T-helper 1 cell treated with Interleukin-12 subunit alpha and Interleukin-12 subunit beta and Interleukin-4 antibody, amounts not matched to agents 30 μg/mL and 1 μg/mL, for 36 hours (primary cell): ENCODE measurements around the gene RGL3.

ENCODE experiments used
- H3K27ac Mint-ChIP-seq: one replicate; pipeline ENCODE4 v1.8.0; 2021; ENCODE audit warnings: mild to moderate bottlenecking, mixed read lengths
- H3K27me3 Mint-ChIP-seq: one replicate; pipeline ENCODE4 v1.8.0; 2021; ENCODE audit warnings: low read depth, mixed read lengths
- H3K36me3 Mint-ChIP-seq: one replicate; pipeline ENCODE4 v1.8.0; 2021; ENCODE audit warnings: low read depth, mixed read lengths
- H3K4me1 Mint-ChIP-seq: one replicate; pipeline ENCODE4 v1.8.0; 2021; ENCODE audit warnings: low read depth, mixed read lengths
- H3K4me3 Mint-ChIP-seq: one replicate; pipeline ENCODE4 v1.8.0; 2021; ENCODE audit warnings: mild to moderate bottlenecking, moderate library complexity, mixed read lengths
- H3K9me3 Mint-ChIP-seq: one replicate; pipeline ENCODE4 v1.8.0; 2021; ENCODE audit warnings: mixed read lengths

RGL3 gene

DNA sequence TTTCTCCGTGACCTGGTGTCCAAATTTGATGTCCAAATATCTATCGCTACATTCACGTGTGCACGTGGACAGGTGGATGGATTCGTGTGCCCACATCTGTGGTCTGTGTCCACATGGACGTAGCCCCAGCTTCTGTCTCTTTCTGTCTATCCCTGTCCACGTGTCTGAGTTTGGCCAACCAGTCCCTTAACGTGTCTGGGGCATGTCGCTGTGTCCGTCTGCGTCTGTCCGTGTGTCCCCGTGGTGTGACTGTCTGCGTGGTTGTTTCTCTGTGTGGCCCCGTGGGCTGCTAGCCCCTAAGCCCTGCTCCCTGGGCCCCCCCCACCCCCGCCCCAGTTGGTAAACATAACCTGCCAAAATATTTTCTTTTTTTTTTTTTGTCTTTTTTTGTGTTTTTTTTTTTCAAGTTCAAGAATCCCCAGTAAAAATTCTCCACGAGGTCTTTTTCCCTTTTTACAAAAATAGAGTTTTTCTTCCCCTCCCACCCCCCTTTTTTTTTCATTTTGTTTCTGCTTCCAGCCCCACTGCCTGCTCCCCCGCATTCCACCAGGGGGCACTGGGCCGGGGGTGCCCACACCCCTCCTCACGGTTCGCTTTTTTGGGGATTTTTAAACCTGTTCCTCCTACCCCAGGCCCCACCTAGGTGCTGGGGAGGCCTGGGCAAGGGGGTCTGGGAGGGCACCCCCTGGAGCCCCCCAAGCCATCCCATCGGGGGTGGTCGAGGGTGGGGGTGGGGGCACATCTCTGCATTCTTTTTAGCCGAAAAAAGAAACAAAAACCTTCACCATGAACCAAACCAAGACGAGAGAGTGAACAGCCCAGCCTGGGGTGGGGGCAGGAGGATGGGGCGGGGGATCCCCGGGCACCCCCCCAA, 34.6 kb upstream of the RGL3 start:
- Mint-ChIP-seq H3K9me3 (no peaks in the 10 kb centered on the region), H3K27ac (no peak overlapping the region), H3K4me3 (no peak overlapping the region), H3K36me3 (no peaks in the 10 kb centered on the region), H3K4me1 (no peaks in the 10 kb centered on the region), H3K27me3 (no peaks in the 10 kb centered on the region)

DNA sequence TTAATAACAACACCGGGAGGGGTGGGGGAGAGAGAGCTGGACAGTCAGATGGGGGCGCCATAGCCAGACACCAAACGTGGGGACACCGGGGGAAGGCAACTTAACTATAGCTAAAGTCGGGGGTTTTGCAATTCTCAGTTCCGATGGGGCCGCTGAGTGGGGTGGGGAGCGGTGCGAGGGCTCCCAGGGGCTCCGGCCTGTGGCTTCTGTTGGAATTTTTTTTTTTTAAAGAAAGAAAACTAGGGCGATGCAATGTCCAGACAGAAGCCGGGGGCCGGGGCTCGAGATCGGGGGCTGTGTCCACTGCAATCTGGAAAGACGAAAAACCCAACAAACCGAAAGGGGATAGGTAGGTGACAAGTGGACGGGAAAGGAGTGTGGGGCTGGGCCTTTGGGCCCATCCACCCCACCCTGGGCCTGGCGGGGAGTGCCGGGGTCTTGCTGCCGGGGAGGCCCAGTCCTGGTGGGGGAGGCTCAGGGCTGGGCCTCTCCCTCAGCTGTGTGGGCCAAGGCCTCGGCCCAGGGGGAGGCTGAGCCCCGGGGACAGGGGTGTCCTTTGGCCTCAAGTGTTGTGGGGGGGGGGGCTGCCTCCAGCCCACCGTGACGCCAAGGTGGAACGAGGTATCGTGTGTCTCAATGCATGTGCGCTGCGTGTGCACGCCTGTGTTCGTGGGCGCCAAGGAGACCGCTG, 33.7 kb upstream of the RGL3 start:
- no peaks in the 10 kb centered on the region for H3K9me3 Mint-ChIP-seq
- H3K27me3 Mint-ChIP-seq: no peaks in the 10 kb centered on the region
- H3K27ac Mint-ChIP-seq: no peak overlapping the region
- H3K4me3 Mint-ChIP-seq: no peak overlapping the region
- no peaks in the 10 kb centered on the region for H3K36me3 Mint-ChIP-seq
- H3K4me1 Mint-ChIP-seq: no peaks in the 10 kb centered on the region

- H3K4me1 Mint-ChIP-seq: no peaks in the 10 kb centered on the region
- no peak overlapping the region for H3K27ac Mint-ChIP-seq
- H3K4me3 Mint-ChIP-seq: no peak overlapping the region
- H3K36me3 Mint-ChIP-seq: no peaks in the 10 kb centered on the region
- H3K27me3 Mint-ChIP-seq: no peaks in the 10 kb centered on the region
- H3K9me3 Mint-ChIP-seq: no peaks in the 10 kb centered on the region
These were observed 32.9 kb upstream of the RGL3 start for GRCh38 chr19:11451871-11452619.

- no peak overlapping the region for H3K4me3 Mint-ChIP-seq
- H3K36me3 Mint-ChIP-seq: no peaks in the 10 kb centered on the region
- H3K27ac Mint-ChIP-seq: no peak overlapping the region
- no peaks in the 10 kb centered on the region for H3K27me3 Mint-ChIP-seq
- no peaks in the 10 kb centered on the region for H3K4me1 Mint-ChIP-seq
- no peaks in the 10 kb centered on the region for H3K9me3 Mint-ChIP-seq
These were observed 32.3 kb upstream of the RGL3 start for GRCh38 chr19:11451327-11451870.

- Mint-ChIP-seq H3K4me1 (no peaks in the 10 kb centered on the region), H3K27ac (no peak overlapping the region), H3K4me3 (no peak overlapping the region), H3K9me3 (no peaks in the 10 kb centered on the region), H3K36me3 (no peaks in the 10 kb centered on the region), H3K27me3 (no peaks in the 10 kb centered on the region)
These were observed 31.6 kb upstream of the RGL3 start for GRCh38 chr19:11450570-11451326.

- Mint-ChIP-seq H3K9me3 (no peaks in the 10 kb centered on the region), H3K27ac (no peak overlapping the region), H3K27me3 (no peaks in the 10 kb centered on the region), H3K4me1 (no peaks in the 10 kb centered on the region), H3K4me3 (no peak overlapping the region), H3K36me3 (peaks cover 1% of the 10 kb centered on the region)
These were observed 29.9 kb upstream of the RGL3 start for GRCh38 chr19:11448923-11449554.

DNA sequence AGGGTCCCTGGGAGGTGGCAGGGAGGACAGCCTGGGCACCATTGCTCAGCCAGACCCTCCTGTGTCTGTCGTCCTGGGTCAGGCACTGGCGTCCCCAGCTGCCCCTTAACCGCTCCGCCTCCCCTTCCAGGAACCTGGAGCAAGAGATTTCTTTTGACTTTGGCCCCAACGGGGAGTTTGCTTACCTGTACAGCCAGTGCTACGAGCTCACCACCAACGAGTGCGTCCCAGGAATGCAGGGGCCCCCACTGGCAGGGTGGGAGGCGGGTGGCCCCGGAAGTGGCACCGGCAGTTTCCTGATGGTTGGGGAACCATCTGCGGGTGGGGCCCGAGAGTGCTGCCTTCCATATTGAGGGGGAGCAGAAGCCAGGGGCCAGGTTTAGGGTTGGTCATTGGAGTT, 29.3 kb upstream of the RGL3 start:
- peaks cover 3% of the 10 kb centered on the region for H3K36me3 Mint-ChIP-seq
- H3K4me3 Mint-ChIP-seq: no peak overlapping the region
- no peaks in the 10 kb centered on the region for H3K4me1 Mint-ChIP-seq
- no peaks in the 10 kb centered on the region for H3K9me3 Mint-ChIP-seq
- H3K27me3 Mint-ChIP-seq: no peaks in the 10 kb centered on the region
- H3K27ac Mint-ChIP-seq: no peak overlapping the region

DNA sequence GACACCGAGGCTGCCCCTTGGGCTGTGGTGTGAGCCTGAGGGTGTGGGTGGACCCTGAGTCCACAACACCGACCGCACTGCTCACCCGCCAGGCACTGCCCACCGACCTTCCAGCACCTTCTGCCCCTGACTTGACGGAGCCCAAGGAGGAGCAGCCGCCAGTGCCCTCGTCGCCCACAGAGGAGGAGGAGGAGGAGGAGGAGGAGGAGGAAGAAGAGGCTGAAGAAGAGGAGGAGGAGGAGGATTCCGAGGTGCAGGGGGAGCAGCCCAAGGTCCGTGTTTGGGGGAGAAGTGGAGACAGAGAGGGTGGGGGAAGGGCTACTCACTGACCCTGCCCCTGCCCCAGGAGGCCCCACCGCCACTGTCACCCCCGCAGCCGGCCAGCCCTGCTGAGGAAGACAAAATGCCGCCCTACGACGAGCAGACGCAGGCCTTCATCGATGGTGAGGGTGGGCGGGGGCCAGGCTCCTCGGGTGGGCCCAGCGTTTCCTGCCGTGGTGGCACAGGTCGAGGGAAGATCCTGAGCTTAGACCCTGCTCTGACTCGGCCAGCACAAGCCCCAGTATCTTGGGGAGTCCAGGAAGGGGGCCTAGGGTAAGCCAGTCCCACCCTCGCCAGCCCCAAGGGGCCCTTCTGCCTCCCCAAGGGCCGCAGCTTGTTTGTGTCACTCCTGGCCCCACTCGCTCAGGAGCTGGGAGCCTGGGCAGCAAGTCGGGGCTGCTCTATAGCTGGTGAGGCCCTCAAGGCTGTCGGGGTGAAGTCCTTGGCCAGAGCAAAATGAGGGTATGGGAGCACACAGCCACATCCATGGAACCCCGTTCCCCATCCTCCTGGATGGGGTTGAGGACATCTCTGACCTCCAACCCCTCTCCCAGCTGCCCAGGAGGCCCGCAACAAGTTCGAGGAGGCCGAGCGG, 28.5 kb upstream of the RGL3 start:
- no peak overlapping the region for H3K27ac Mint-ChIP-seq
- no peaks in the 10 kb centered on the region for H3K27me3 Mint-ChIP-seq
- H3K9me3 Mint-ChIP-seq: no peaks in the 10 kb centered on the region
- no peaks in the 10 kb centered on the region for H3K4me1 Mint-ChIP-seq
- H3K4me3 Mint-ChIP-seq: no peak overlapping the region
- H3K36me3 Mint-ChIP-seq: peaks cover 3% of the 10 kb centered on the region

DNA sequence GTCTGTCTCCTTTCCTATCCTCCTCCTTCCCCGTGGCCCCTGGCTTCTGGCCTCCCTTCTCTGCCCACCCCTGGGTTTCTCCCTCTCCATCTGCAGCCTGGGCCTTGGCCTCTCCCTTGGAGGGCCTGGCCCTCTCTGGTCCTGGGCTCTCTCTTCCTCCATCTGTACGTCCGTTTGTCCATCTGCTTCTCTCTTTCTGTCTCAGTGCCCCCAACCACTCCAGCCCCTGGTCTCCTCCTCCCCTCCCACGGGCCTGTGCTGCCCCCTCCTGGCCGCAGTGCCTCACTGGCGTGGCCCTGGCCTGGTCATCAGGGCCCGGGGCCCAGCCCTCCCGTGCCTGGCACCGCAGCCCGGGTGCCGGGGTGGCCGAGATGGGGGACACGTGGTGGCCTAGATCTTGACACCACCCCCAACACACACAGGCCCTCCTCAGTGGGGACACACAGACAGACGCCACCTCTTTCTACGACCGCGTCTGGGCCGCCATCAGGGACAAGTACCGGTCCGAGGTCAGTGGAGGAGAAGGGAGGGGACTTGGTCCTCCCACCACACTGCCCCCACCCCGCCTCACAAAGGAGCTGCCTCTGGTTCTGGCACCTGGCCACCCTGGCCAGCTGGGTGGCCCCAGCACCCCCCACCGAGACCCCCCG, 27.7 kb upstream of the RGL3 start:
- Mint-ChIP-seq H3K9me3 (no peaks in the 10 kb centered on the region), H3K27ac (no peak overlapping the region), H3K4me1 (no peaks in the 10 kb centered on the region), H3K27me3 (no peaks in the 10 kb centered on the region), H3K36me3 (peaks cover 8% of the 10 kb centered on the region), H3K4me3 (no peak overlapping the region)

DNA sequence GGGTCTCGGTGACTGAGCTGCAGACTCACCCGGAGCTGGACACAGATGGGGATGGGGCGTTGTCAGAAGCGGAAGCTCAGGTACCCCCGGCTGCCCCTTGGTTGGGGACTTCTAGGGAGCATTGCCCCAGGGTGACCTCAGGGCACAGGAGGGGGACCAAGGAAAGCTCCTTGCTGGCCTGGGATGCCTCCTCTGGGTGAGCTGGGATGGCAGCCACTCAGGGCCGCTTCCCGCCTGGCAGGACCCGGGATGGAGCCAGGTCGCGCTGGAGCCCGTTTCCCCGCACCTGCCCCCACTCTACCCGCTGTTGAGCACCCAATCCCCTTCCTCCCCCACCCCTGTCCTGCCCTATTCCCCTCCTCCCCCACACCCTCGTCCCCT, 27.1 kb upstream of the RGL3 start:
- H3K27me3 Mint-ChIP-seq: no peaks in the 10 kb centered on the region
- no peaks in the 10 kb centered on the region for H3K4me1 Mint-ChIP-seq

GRCh38 chr19:11445141-11445540, 26.0 kb upstream of the RGL3 start:
- Mint-ChIP-seq H3K36me3 (peaks cover 17% of the 10 kb centered on the region), H3K4me1 (peaks cover 5% of the 10 kb centered on the region), H3K27ac (no peak overlapping the region), H3K9me3 (no peaks in the 10 kb centered on the region), H3K4me3 (no peak overlapping the region), H3K27me3 (no peaks in the 10 kb centered on the region)

More for the DNA sequence above, 27.1 kb upstream of the RGL3 start:
- H3K4me3 Mint-ChIP-seq: no peak overlapping the region
- H3K27ac Mint-ChIP-seq: no peak overlapping the region
- H3K36me3 Mint-ChIP-seq: peaks cover 10% of the 10 kb centered on the region
- H3K9me3 Mint-ChIP-seq: no peaks in the 10 kb centered on the region

DNA sequence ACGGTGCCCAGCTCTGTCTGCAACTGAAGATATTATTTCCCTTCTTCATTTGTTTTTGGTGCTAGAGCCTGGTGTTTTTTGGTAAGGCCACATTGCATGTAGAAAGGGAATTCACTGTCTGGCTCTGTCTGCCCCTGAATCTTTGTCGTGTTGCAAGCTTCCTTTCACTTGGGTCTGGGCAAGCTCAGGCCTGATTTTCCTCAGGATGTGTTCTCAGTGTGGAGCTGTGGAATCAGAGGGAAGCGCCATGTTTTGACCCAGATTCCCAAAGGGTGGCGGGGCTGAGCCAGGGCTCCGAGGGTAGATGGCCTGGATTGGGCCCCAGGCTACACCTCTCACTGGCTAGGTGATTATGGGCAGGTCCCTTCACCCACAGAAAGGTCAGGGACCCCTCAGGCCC, 24.9 kb upstream of the RGL3 start:
- no peak overlapping the region for H3K4me3 Mint-ChIP-seq
- H3K27ac Mint-ChIP-seq: no peak overlapping the region
- H3K4me1 Mint-ChIP-seq: peaks cover 5% of the 10 kb centered on the region
- no peaks in the 10 kb centered on the region for H3K9me3 Mint-ChIP-seq
- no peaks in the 10 kb centered on the region for H3K27me3 Mint-ChIP-seq
- peaks cover 17% of the 10 kb centered on the region for H3K36me3 Mint-ChIP-seq
